Stimulated activated effector memory CD8-positive, alpha-beta T cell treated with anti-CD3 and anti-CD28 coated beads, Interleukin-12 subunit alpha, Interleukin-12 subunit beta, amount 100 ng/mL, for 72 hours (primary cell): Measurements from ENCODE around the gene MFSD12.
A peak's percentile ranks its signal among the peaks of the same experiment; 100 is the strongest.
"Not testable (repeated sequence)": the region's sequence is repeated elsewhere in the genome, so short reads cannot be mapped to it uniquely, and the experiment has no call there.

Experiments
- ATAC-seq: fragments of 150-1000 bp; cut with Tn5 transposase; 2 replicates; pipeline ENCODE4 v1.10.0; 2021
- DNase-seq, 2 donors: peaks; one replicate each; pipeline ENCODE4 v3.0.0; 2021 to 2022; ENCODE audit warnings: low spot score in 2 of 2
- H3K27ac Mint-ChIP-seq: one replicate; pipeline ENCODE4 v1.8.0; 2022; ENCODE audit warnings: mild to moderate bottlenecking, mixed read lengths
- H3K36me3 Mint-ChIP-seq: one replicate; pipeline ENCODE4 v1.8.0; 2022; ENCODE audit warnings: mild to moderate bottlenecking, mixed read lengths
- H3K4me1 Mint-ChIP-seq: one replicate; pipeline ENCODE4 v1.8.0; 2022; ENCODE audit warnings: mixed read lengths
- H3K4me3 Mint-ChIP-seq: one replicate; pipeline ENCODE4 v1.8.0; 2022; ENCODE audit warnings: mild to moderate bottlenecking, mixed read lengths
- H3K9me3 Mint-ChIP-seq: one replicate; pipeline ENCODE4 v1.8.0; 2022; ENCODE audit warnings: mixed read lengths

MFSD12 gene

DNA sequence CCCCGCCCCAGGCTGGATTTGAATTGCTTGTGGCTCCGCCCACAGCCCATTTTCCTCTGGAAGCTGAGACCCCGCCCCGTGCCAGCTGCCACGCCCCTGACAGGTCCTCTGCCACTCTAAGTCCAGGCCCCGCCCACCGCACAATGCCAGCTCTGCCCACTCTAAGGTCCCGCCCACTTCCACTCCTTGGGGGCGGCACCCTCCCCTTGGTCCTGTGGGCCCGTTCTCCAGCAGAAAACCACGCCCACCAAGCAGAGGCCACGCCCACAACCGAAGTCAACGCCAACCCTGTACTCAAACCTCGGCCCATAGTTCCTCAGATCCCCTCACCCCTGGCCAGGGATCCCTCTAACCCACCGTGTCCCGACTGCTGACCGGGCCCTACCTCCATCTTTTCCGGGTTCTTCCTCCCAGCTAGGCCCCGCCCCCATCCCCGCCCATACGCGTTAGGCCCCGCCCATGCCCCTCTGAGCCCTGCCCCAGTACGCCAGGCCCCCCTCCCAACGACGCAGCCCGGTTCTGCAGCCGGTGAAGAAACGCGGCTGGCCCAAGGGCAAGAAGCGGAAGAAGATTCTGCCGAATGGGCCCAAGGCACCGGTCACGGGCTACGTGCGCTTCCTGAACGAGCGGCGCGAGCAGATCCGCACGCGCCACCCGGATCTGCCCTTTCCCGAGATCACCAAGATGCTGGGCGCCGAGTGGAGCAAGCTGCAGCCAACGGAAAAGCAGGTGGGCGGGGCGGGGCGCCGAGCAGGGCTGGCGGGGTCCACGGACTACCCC, 16.7 kb upstream of the MFSD12 start:
- H3K4me3 Mint-ChIP-seq, result peak overlapping the region; percentile 71
- ATAC-seq, result peak; percentile 31
- peaks cover 19% of the 10 kb centered on the region for H3K36me3 Mint-ChIP-seq
- DNase-seq, result peak; percentile 75 to 95
- H3K4me1 Mint-ChIP-seq, result peaks cover 25% of the 10 kb centered on the region
- no peaks in the 10 kb centered on the region for H3K9me3 Mint-ChIP-seq
- peak overlapping the region; percentile 37 for H3K27ac Mint-ChIP-seq

GRCh38 chr19:3573162-3573857, 15.9 kb upstream of the MFSD12 start:
- DNase-seq (peak in 1 of 2 donors; percentile 41), ATAC-seq (peak; percentile 9)
- H3K9me3 Mint-ChIP-seq, result no peaks in the 10 kb centered on the region
- peaks cover 19% of the 10 kb centered on the region for H3K36me3 Mint-ChIP-seq
- peaks cover 25% of the 10 kb centered on the region for H3K4me1 Mint-ChIP-seq
- peak overlapping the region; percentile 37 for H3K27ac Mint-ChIP-seq
- peak overlapping the region; percentile 71 for H3K4me3 Mint-ChIP-seq

DNA sequence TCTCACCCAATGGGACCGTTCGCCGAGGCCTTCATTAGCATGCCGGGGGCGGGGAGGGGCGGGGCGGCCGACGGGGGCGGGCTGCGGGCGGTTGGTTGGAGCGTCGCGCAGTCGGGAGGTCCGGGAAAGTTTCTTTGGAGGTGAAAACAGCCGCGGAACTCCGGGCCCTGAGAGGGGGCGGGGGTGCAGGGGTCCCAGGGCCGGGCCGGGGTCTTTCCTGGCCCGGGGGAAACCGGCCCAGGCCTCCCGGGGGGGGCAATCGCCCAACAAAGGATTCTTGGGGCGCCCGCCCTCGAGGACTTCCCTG, 15.4 kb upstream of the MFSD12 start, which contains the start of gene HMG20B:
Gene HMG20B (plus strand): TSS at position 90 of the 307 bp plus-strand sequence. CDS start 366 bp downstream, outside the sequence.
- H3K9me3 Mint-ChIP-seq, result no peaks in the 10 kb centered on the region
- peak within 1 kb of the TSS; percentile 71 for H3K4me3 Mint-ChIP-seq
- DNase-seq (no peak), ATAC-seq (peak; percentile 1)
- H3K4me1 Mint-ChIP-seq, result peaks cover 25% of the 10 kb centered on the region
- peaks cover 19% of the 10 kb centered on the region for H3K36me3 Mint-ChIP-seq
- peak within 1 kb of the TSS; percentile 70 for H3K27ac Mint-ChIP-seq

GRCh38 chr19:3572132-3572854, 14.9 kb upstream of the MFSD12 start:
- Mint-ChIP-seq H3K4me3 (peak overlapping the region; percentile 71), H3K27ac (peak overlapping the region; percentile 70), H3K9me3 (no peaks in the 10 kb centered on the region), H3K36me3 (peaks cover 19% of the 10 kb centered on the region), H3K4me1 (peaks cover 25% of the 10 kb centered on the region)
- peak; percentile 96 for ATAC-seq
- peak; percentile 94 to 99 for DNase-seq

DNA sequence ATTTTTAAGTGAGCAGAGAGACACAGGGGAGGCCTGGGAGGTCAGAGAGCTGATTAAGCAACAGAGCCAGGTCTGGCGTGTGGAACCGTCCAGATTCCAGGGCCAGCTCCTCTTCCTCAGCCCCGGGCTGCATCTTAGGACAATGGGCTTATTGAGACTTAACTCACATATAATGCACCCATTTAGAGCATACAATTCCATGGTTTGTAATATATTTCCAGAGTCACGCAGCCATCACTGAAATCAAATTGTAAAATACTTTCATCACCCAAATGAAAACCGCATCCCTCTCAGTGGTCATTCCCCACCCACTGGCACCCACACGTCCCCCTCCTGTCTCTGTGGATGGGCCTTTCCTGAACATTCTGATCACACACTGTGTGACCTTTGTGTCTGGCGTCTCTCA, 13.2 kb upstream of the MFSD12 start:
- H3K9me3 Mint-ChIP-seq, result no peaks in the 10 kb centered on the region
- no peak for ATAC-seq
- peaks cover 18% of the 10 kb centered on the region for H3K36me3 Mint-ChIP-seq
- no peak for DNase-seq
- H3K27ac Mint-ChIP-seq, result no peak overlapping the region
- H3K4me1 Mint-ChIP-seq, result peaks cover 25% of the 10 kb centered on the region
- H3K4me3 Mint-ChIP-seq, result no peak overlapping the region

GRCh38 chr19:3570042-3570441, 12.7 kb upstream of the MFSD12 start:
- H3K27ac Mint-ChIP-seq, H3K4me3 Mint-ChIP-seq, H3K9me3 Mint-ChIP-seq, ATAC-seq, DNase-seq: not testable (repeated sequence)
- H3K36me3 Mint-ChIP-seq, result peaks cover 12% of the 10 kb centered on the region
- peaks cover 20% of the 10 kb centered on the region for H3K4me1 Mint-ChIP-seq

DNA sequence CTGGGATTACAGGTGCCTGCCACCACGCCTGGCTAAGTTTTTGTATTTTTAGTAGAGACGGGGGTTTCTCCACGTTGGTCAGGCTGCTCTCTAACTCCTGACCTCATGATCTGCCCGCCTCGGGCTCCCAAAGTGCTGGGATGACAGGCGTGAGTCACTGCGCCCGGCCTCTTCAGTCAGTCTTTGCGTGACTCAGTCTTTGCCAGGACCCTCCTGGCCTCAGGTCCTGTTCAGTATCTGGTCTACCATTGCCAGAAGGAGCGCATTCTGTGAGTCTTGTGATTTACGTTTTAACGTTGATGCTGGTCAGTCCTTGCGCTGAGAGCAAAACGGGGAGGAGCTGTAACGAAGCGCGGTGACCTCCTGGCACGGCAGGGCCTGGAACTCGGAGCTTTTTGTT, 7.8 kb upstream of the MFSD12 start:
- ATAC-seq (no peak), DNase-seq (no peak)
- Mint-ChIP-seq H3K4me1 (no peaks in the 10 kb centered on the region), H3K36me3 (no peaks in the 10 kb centered on the region), H3K9me3 (no peaks in the 10 kb centered on the region), H3K4me3 (no peak overlapping the region), H3K27ac (no peak overlapping the region)

DNA sequence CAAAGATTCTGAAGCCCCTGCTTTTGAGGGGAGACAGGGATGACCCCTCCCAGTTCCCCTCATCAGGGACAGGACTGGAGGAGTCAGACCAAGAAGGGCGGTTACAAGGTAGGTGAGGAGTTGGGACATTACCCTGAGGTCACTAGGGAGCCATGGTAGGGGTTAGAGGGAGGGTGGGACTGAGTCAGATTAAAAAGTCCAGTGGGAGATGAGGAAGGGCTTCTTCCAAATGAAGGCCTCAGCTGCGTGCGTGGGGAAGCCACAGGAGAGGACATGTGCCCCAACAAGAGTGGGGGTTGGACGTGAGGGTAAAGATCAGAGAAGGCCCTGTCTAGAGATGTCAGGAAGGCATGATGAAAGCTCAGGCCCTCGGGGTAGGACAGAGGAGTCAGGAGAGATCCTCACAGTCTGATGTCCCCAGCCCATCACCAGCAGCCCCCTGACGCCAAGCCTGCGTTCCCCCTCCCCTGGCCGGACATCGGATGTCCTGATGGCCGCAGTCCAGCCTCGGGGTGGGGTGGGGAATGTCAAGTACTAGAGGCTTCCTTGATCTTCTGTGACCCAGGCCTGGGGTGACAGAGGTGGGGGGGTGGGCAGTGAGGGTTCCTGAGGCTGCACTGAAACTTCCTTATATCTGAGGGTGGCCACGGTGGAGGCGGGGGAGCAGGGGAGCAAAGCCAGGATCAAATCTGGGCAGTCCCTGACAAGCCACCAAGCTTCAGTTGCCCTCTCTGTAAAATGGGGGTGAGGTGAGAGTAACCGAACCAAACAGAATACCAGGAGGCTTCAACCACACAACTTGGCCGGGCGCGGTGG, 6.5 kb upstream of the MFSD12 start:
- no peaks in the 10 kb centered on the region for H3K4me1 Mint-ChIP-seq
- H3K4me3 Mint-ChIP-seq, result no peak overlapping the region
- H3K36me3 Mint-ChIP-seq, result no peaks in the 10 kb centered on the region
- no peak for ATAC-seq
- DNase-seq, result no peak
- H3K9me3 Mint-ChIP-seq, result no peaks in the 10 kb centered on the region
- H3K27ac Mint-ChIP-seq, result no peak overlapping the region

DNA sequence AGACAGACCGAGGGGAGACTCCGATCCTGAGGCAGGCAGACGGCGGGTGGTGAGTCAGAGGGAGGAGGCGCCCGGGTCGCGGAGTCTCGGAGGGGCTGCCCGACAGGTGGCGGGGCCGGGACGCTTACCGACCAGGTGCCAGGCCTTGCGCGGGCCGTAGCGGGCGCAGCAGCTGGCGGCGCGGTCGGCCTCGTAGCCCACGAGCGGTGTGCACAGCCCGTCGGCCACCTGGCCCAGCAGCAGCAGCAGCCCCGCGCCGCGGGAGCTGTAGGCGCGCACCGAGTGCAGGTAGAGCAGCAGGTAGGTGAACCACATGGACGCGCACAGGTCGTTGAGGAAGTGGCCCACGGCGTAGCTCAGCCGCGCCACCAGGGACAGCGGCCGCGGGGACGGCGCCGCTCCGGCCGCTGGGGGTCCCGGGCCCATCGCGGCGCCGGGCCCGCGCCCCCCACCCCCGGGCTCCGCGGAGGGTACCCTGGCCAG, 367 bp downstream of the MFSD12 start:
- H3K9me3 Mint-ChIP-seq, result no peaks in the 10 kb centered on the region
- peak overlapping the region; percentile 98 for H3K4me3 Mint-ChIP-seq
- DNase-seq (peak; percentile 43 to 74), ATAC-seq (peak; percentile 57)
- peaks cover 44% of the 10 kb centered on the region for H3K4me1 Mint-ChIP-seq
- peaks cover 19% of the 10 kb centered on the region for H3K36me3 Mint-ChIP-seq
- H3K27ac Mint-ChIP-seq, result peak overlapping the region; percentile 95

DNA sequence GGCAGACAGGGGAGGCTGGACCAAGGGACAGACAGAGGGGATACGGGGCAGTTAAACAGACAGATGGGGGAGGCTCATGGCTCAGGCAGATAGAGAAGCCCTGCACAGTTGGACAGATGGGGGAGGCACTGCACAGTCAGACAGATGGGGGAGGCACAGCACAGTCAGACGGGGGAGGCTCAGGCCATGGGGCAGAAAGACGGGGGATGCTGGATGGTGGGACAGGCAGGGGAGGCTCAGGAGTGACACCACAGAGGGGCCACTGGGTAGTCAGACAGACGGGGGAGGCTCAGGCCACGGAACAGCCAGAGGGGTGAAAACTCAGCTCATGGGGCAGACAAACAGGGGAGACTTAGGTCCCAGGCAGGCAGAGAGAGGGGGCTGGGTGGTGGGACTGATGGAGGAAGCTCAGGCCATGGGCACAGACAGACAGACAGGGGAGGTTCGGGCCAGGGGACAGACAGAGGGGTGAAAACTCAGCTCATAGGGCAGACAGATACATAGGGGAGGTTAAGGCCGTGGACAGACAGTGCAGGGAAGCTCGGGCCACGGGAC, 886 bp downstream of the MFSD12 start:
- ATAC-seq (no peak), DNase-seq (peak in 1 of 2 donors; percentile 63)
- Mint-ChIP-seq H3K4me1 (peaks cover 49% of the 10 kb centered on the region), H3K36me3 (peaks cover 19% of the 10 kb centered on the region), H3K27ac (peak overlapping the region; percentile 95), H3K4me3 (peak overlapping the region; percentile 98), H3K9me3 (no peaks in the 10 kb centered on the region)

- H3K4me1 Mint-ChIP-seq, result peaks cover 53% of the 10 kb centered on the region
- ATAC-seq (no peak), DNase-seq (no peak)
- H3K27ac Mint-ChIP-seq, result peak overlapping the region; percentile 95
- H3K9me3 Mint-ChIP-seq, result no peaks in the 10 kb centered on the region
- H3K36me3 Mint-ChIP-seq, result peaks cover 23% of the 10 kb centered on the region
- peak overlapping the region; percentile 98 for H3K4me3 Mint-ChIP-seq
These were observed 1.5 kb downstream of the MFSD12 start for GRCh38 chr19:3555653-3556422.

- Mint-ChIP-seq H3K4me3 (peak overlapping the region; percentile 98), H3K9me3 (no peaks in the 10 kb centered on the region), H3K27ac (peak overlapping the region; percentile 93), H3K4me1 (peaks cover 56% of the 10 kb centered on the region), H3K36me3 (peaks cover 28% of the 10 kb centered on the region)
- ATAC-seq (no peak), DNase-seq (no peak)
These were observed 2.9 kb downstream of the MFSD12 start for GRCh38 chr19:3554254-3555083.

- peaks cover 25% of the 10 kb centered on the region for H3K36me3 Mint-ChIP-seq
- H3K27ac Mint-ChIP-seq, result no peak overlapping the region
- no peak overlapping the region for H3K4me3 Mint-ChIP-seq
- DNase-seq (no peak), ATAC-seq (no peak)
- peaks cover 46% of the 10 kb centered on the region for H3K4me1 Mint-ChIP-seq
- no peaks in the 10 kb centered on the region for H3K9me3 Mint-ChIP-seq
These were observed 5.6 kb downstream of the MFSD12 start for GRCh38 chr19:3551792-3552095.
